LHCN-M2 (cell line): Measurements from ENCODE around the gene SPSB3. TPM values are rescaled to one million over a fixed set of nuclear protein-coding genes. Genes with fewer than 3 reads are reported as not detected.
A peak's percentile ranks its signal among the peaks of the same experiment; 100 is the strongest.

Experiments used
- DNase-seq: peaks from one replicate; pipeline ENCODE4 v3.0.0-alpha.2; 2012; ENCODE audit warnings: low read depth
- total RNA-seq: library from RNA; depleted of rRNA; stranded (reverse); fragments of >200 nt; gene quantifications from 2 replicates; pipeline ENCODE4 v1.2.3, GENCODE V29; 2014

The SPSB3 gene
- total RNA-seq, 1 experiment from 2014 or later: 27.2 TPM

DNA sequence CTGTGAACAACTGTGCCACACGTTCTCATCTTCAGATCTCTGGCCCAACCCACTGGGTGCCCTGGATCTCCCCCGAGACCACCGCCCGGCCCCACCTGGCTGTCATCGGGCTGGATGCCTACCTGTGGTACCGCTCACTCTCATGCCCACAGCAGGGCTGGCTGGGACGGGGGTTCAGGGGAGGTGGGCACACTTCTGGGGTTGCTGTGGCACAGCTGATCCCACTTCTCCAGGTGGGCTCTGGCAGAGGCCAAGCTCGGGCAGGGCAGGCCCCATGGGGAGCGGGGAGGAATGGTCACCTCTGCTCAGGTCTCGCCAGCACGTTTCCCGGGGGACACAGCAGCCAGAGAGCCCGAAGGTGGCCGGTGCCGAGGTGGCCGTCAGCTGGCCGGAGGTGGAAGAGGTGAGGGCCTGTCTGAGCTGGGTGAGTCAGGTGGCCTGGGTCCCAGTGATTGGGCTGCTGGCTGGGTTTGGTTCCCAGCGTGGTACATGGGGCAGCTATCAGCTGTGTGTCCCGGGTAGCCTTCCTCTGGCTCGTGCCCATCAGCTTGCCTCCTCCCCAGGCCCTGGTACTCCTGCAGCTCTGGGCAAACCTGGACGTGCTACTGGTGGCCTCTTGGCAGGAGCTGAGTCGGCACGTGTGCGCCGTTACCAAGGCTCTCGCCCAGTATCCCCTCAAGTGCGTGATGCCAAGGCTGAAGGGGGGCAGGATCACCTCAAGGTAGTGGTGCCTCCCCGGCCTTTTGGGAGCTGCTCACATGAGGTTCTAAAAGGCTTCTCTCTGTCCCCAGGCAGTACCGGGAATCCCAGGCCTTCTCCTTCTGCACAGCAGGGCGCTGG is 7.1 kb downstream of the SPSB3 start:
- DNase-seq: no peak

DNA sequence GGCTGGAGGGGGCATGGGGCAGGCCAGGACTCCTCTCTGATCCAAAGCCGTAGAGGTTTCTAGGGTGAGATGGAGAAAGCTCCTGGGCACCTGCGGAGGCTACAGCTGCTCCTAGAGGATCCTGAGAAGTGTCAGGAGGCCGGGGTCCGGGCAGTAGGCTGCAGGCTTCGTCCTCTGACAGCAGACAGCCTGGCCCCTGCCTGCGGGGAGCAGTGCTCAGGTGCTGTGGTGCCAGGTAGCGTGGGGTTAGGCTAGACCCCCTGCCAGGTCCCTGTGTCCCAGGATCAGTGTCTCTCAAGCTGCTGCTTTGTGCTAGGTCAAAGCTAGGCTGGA is 8.0 kb downstream of the SPSB3 start:
- no peak for DNase-seq

DNA sequence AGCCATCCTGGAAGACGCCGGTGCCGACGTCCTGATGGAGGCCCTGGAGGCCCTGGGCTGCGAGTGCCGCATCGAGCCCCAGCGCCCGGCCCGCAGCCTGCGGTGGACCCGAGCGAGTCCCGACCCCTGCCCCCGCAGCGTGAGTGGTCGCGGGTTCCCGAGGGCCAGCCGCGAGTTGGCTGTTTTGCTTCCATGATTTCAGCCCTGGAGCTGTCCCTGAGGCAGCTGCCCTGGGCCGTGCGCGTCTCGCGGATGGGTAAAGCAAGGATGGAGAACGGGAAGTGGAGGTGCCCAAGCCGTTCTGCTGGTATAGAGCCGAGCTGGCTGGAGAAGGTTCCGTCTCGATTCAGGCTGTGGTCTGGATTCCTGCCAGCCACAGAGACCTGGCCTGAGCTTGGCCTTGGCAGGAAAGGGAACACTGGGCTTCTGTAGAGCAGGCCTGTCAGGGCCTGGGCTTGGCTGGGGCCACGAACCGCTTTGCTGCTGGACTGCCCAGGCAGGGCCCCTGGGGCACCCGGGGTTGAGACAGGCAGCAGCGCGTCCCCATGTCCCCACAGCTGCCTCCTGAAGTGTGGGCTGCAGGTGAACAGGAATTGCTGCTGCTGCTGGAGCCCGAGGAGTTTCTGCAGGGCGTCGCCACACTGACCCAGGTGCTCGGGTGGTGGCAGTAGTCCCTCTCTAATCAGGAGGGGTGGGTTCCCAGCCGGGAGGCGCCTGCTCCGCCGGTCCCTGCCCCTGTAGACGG is 8.5 kb downstream of the SPSB3 start:
- DNase-seq: peak; percentile 51

DNA sequence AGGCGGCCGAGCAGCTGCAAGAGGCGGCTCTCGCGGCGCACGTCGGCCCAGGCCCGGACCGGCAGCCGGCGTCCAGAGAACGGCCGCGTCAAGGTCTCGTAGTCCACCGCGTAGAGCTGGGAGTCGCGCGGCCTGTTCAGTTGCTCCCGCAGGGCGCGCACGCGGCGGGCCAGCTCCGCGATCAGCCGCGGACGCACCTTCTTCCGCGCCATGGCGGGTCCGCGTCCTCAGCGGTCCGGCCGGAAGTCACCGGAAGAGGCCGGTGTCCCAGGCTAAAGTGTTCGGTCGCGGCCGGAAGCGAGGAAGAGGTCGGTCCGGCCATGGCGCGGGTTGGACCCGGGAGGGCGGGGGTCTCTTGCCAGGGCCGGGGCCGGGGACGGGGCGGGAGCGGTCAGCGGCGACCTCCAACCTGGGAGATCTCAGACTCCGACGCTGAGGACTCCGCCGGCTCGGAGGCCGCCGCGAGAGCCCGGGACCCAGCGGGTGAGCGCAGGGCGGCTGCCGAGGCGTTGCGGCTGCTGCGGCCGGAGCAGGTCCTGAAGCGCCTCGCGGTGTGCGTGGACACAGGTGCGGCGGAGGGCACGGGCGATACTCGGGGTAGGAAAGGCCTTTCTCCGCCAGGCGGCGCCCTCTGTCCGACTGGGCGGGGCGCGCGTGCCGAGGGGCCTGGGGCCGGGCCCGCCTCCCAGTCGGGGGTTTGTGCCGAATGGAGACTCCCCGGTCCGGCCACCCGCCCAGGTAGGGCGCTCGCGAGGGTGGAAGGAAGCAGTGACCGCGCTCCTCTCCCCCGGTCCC is 9.3 kb downstream of the SPSB3 start, which contains the start of gene MRPS34:
Gene MRPS34 (minus strand): TSS at position 227 of the 795 bp plus-strand sequence. CDS start 15 bp downstream, at position 212.
- DNase-seq: peak; percentile 81

DNA sequence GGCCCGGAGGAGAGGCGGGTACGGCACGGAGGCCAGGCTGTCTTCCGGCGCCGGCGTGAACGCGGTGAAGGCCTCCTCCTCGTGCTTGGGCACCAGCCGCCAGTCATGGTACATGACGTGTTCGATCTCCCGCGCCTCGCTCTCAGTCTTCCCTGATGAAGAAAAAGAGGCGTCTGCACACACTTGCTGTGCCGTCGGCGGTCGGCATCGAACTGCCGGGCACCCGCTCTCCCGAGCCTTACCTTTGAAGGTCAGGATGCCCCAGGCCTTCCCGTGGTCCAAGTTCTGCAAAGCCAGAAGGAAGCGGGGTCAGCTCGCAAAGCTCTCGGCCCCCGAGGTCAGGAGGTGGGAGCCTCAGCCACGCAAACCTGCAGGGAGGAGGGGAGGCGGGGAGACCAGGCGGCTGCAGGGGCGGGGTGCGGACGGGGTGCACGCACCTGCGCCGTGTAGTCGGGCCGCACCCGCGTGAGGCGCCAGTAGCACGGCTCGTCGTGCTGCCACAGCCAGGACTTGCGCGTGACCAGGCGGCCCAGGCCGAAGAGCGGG is 9.9 kb downstream of the SPSB3 start, which contains the start of gene EME2:
Gene EME2 (plus strand): TSS at position 449 of the 546 bp plus-strand sequence. CDS start 418 bp downstream, outside the sequence.
- peak; percentile 39 for DNase-seq

DNA sequence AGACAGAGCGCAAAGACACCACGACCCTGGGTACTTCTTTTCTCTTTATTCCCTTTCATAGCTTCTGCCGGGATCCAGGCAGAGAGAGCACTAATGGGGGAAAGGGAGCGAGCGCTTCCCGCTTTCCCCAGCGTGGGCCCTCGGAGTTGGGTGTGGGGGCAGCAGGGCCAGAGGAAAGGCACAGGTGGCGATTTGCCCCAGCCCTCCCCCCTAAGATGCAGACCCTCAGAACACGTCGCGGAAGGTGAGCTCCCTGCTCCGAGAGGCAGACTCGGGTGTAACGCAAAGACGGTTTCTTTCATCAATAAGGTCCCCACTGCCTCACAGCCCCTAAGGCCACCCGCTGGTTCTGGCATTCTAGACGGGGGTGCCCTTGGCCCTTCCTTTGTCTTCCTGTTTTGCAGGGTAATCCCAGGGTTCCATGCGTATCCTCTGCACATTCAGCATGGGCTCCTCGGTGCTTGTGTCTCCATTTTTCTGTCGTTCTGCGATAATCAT is 10.5 kb downstream of the SPSB3 start:
- DNase-seq: no peak

DNA sequence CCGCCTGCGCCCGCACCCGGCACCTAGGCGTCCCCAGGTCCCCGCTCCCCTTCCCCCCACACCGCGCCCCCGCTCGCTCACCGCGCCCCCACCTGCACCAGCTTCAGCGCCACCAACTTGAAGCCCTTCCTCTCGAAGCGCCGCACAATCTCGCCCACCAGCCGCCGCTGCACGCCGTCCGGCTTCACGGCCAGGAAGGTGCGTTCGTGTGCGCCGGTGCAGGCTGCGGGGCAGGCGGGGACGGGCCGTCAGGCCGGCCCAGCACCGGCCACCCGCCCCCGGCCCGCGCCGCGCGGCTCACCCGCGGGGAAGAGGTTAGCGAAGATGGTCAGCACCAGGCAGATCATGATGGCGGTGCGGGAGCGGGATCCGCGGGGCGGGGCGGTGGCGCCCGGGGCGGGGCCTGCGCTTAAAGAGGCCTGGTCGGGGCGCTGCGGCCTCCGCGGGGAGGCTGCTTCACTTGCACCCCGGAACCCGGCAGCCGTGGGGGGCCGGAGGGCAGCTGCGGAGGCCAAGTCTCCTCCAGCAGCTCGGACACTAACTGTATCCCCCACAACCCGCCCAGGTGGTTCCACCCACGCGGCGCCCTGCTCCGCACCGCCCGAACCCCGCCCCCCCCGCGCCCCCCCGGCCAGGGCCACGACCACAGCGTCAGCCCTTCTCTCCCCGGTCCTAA is 11.0 kb downstream of the SPSB3 start, which contains the start of gene NME3:
Gene NME3 (minus strand): TSS at position 356 of the 676 bp plus-strand sequence. CDS start 9 bp downstream, at position 347.
- DNase-seq: peak; percentile 63

DNA sequence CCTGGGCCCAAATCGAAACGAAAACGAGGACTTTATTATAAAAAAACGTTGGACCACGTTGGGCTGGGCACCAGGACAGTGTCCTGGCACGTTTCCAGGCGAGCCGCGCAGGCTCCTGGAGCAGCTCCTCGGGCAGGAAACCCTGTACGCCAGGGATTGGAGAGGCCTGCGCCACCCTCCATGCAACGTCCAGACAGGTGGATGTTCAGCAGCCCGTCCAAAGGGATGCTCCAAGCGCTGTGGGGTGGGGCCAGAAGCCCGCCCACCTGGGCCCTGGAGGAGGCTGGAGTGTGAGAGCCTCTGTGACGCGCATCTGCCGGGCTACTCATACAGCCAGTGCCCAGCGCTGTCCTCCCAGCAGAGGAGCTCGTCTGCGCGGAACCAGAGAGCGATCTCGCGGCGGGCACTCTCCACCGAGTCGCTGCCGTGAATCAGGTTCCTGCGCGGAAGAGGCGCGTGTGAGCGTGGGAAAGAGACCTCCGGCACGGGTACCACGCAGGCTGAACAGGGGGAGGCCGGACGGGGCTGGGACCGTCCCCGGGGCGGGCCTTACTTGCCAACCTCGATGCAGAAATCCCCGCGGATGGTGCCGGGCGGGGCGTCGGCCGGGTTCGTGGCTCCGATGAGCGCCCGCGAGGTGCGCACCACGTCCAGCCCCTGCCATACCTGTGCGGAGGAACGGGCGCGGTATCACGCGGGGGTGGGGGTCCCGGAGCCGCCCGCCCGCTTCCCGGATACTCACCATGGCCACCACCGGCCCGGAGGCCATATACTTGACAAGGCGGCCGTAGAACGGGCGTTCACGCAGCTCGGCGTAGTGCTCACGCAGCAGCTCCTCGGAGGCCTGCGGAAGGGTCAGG is 11.8 kb downstream of the SPSB3 start:
- no peak for DNase-seq

DNA sequence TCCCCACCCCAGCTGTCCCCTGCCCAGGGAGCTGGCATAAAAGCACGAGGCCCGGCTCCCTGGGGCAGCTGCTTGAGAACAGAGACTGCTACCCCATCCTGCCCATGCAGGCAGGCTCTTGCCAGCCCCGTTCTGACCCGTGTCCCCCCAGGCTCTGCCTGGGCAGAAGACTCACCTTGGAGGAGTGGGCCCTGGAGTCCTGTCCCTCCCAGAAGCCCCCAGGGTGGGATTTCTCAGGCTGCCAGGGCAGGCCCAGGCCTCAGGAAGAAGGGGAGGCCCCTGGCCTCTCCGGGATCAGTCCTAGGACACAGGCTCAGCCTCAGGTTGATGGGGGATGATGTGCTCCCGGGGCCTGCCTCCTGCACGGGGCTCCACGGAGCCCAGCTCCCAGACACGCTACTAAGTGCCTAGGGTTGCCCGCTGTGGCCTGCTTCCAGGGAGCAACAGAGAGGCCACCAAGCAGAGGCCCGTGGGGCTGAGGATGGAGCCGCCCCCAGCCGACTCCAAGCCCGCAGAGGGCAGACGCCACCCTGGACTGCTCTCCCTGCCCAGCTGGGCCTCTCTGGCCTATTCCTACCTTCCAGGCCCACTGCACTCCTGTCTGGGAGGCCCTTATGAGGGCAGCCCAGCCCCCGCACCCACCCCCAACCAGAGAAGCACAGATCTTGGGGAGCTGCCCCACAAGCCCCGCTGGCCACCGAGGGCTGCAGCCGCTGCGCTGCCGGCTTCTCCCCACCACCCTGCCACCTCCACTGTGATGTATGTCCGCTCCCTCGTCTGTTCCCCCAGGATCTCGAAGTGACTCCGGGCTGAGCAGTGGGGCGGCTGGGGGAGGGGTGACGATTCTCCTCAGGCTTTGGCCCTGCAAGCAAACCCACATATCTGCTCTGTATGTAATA is 12.7 kb downstream of the SPSB3 start:
- no peak for DNase-seq

DNA sequence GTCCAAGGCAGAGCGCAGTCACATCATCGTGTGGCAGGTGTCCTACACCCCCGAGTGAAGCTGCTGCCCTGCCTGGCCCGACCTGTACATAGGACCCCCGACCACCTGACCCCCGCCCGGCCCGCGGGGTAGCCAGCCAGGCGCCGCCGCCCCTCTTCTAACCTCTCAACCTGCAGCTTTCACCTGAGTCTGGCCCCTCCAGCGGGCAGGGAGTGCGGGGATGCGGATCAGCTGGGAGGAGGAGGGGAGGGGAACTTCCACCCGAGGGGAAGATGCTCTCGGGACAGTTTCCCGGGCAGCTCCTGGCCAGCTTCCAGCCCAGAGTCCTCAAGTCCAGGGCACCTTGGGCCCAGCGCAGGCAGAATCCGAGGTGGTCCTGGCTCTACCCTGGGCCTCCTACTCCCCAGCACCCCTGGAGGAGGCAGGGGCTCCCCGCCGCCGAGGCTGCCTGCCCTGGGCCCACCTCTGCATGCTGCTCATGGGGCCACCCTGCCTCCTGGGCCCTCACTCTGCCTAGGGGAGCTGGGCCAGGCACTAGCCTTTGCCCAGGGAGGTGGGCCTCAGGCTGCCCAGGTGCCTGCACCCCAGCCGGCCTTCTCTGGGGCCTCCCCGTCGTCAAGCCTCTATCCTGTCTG is 13.5 kb downstream of the SPSB3 start:
- no peak for DNase-seq

DNA sequence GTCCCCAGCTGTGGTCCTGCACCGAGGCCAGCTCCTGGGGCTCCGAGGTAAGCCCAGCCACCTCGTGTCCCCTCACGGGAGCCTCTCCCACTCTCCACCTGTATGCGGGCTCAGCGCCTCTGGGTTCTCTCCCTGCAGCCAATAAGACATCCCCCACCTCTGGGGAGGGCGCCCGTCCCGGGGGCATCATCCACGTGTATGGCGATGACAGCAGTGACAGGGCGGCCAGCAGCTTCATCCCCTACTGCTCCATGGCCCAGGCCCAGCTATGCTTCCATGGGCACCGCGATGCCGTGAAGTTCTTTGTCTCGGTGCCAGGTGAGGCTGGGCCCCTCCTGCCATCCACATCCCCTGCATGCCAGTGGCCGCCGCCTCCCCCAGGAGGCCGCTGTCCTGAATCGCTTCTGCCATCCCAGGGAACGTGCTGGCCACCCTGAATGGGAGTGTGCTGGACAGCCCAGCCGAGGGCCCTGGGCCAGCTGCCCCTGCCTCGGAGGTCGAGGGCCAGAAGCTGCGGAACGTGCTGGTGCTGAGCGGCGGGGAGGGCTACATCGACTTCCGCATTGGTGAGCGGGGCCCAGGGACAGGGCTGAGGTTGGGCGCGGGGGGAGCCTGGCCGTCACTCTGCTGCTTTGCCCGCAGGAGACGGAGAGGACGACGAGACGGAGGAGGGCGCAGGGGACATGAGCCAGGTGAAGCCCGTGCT is 14.2 kb downstream of the SPSB3 start:
- no peak for DNase-seq

DNA sequence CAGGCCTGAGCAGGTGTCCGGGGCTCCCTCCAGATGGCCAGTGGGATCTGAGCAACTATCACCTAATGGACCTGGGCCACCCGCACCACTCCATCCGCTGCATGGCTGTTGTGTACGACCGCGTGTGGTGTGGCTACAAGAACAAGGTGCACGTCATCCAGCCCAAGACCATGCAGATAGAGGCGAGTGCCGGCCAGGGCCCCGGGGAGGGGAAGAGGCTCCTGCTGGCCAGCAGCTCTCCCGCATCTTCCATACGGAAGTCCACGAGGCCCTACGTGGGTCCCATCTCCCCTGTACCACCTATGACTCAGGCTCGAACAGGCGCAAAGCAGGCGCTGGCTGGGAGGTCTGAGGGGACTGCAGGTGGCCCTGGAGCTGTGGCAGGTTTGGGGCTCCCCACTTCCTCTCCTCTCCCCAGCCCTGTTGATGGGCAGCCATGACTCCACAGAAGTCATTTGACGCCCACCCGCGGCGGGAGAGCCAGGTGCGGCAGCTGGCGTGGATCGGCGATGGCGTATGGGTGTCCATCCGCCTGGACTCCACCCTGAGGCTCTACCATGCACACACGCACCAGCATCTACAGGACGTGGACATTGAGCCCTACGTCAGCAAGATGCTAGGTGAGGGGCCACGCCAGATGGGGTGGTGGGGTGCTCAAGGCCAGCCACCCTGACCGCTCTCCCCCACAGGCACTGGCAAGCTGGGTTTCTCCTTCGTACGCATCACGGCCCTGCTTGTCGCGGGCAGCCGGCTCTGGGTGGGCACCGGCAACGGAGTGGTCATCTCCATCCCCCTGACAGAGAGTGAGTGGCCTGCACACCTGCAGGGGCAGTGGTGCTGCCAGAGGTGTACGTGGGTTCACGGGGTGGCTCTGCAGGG is 15.0 kb downstream of the SPSB3 start:
- DNase-seq: no peak

DNA sequence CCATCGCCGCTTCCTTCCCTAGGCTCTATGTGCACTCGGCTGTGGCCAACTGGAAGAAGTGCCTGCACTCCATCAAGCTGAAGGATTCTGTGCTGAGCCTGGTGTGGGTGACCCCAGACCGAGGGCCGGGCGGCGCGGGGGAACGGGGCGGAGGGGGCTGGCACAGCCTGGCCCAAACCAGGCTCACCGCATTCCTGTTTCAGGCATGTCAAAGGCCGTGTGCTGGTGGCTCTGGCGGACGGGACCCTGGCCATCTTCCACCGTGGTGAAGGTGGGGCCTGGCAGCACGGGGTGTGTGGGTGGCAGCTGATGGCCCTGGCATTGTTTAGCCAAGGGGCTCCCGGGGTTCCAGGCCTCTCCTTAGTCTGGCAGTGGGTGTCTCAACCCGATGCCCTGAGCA is 15.7 kb downstream of the SPSB3 start:
- DNase-seq: no peak

DNA sequence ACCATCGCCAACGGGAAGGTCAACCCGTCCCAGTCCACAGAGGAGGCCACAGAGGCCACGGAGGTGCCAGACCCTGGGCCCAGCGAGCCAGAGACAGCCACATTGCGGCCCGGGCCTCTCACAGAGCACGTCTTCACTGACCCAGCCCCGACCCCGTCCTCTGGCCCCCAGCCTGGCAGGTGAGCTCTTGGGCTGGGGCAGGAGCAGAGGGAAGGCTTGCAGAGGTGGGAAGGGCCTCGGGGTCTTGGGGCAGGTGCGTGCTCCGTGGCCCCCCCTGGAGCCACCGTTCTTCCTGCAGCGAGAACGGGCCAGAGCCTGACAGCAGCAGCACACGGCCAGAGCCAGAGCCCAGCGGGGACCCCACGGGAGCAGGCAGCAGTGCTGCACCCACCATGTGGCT is 16.1 kb downstream of the SPSB3 start:
- DNase-seq: no peak

DNA sequence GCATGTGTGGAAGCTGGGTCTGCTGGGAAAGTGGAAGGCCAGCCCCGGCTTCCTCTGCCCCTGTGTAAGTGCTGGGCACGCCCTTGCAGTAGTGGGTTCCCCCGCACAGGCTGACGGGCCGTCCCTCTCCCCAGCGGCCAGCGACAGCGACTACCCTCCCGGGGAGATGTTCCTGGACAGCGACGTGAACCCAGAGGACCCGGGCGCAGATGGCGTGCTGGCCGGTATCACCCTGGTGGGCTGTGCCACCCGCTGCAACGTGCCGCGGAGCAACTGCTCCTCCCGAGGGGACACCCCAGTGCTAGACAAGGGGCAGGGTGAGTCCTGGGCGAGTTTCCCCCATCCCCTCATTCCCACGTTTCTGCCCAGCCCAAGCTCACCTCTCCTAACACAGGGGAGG is 16.5 kb downstream of the SPSB3 start:
- DNase-seq: no peak

DNA sequence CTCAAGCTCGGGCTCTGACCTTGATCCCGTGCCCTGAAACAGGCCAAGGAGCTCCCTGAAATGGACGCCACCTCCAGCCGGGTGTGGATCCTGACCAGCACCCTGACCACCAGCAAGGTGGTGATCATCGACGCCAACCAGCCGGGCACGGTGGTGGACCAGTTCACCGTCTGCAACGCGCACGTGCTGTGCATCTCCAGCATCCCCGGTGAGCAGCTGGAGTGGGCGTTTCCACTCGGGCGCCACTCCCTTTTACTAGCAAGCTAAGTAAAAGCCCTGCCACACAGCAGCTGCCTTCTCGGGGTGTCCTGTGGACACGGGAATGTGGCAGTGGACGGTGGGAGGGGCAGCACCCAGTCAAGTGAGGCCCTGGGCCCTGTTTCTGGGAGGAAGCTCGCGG is 17.4 kb downstream of the SPSB3 start:
- no peak for DNase-seq
